DMS53 treated with DMSO at 0.1 percent for 48 hours (cell line): ENCODE results near the gene KNDC1.
"Not testable (repeated sequence)": the region's sequence is repeated elsewhere in the genome, so short reads cannot be mapped to it uniquely, and the experiment has no call there.

Source experiments
- DNase-seq: peaks from one replicate; lab custom pipeline; 2025; ENCODE audit not compliant: unreplicated experiment; lab: John Stamatoyannopoulos, UW

The KNDC1 gene

DNA sequence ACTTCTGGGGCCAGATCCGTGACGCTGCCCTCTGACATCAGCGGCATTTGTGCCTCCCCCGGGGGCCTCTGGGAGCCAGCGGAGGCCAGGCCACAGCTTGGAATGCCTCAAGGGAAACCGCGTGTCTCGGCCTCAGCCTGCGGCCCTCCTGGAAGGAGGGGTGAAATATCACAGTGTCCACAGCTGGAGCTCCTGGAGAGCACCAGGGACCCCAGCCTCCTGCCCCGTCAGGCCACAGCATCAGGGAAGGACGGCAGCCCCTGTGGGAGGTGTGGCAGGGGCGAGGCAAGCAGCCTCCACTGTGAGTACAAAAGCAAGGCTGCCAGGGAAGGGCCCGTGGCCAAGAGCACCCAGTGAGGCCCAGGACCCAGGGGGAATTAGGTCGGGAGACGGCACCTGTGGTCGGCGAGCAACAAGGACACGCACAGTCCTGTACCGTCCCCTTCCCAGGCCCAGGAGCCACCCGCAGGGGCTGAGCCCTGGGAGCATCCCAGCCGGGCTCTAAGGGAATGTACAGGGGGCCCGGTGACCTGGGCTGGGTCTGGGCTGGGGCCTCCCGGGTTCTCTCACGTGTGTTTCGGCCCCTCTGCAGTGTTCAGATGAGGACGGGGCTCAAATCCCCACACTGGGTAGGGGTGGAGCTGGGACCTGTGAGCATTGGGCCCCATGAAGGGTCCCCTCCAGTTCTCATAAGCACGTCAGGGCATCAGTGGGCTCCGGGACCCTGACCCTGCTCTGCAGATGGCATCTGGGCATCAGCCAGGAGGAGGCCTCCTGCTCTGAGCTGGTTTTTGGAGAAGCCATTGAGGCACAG is 18.7 kb upstream of the KNDC1 start:
- no peak for DNase-seq

DNA sequence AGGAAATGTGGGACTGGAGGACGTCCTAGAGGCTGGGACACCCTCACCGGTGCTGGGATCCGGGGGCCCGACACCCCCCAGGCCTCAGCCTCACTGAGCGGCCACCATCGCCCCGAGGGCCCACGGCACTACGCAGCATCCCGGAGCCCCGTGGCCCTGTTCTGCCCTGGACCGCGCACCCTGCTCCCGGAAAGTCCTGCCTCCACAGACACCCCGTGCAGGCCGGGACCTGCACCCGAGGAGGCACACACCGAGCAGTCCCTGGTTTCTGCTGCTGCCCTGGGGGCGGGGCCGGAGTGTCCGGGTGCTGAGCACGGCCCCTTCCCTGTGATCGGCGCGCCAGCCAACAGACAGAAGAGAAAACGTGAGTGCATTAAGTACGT is 18.1 kb upstream of the KNDC1 start:
- DNase-seq, result no peak

DNA sequence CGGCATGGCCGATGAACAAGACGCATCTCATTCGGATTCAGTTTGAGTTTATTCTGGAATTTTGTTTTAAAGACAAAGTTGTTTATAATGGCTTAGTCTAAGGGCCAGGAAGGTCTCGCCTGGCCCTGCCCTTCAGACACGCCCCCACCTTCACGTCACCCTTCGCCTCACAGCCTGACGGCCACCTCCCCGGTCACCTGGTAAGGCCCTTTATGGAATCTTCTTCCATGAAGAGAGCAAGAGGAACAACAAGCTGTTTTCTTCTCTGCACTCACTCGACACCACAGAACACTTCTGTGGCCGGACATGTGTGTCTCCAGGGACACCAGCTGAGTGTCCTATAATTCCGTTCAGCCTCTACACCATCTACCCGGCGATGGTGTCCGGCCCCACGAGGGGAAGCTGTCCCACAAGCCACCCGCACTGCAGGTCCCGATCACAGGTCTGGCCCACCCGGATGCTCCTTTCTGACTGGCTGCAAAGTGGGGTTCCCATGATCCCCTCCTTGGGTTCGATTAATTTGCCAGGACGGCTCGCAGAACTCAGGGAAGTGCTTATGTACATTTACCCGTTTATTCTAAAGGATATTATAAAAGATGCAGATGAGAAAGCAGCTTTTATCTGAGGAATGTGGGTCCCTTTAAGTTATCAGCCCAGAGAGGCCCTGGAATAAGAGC is 17.4 kb upstream of the KNDC1 start:
- DNase-seq, result no peak

GRCh38 chr10:133143200-133143533 is 16.9 kb upstream of the KNDC1 start:
- no peak for DNase-seq

GRCh38 chr10:133143546-133143945 is 16.5 kb upstream of the KNDC1 start:
- DNase-seq, result no peak

- DNase-seq, result no peak
These were observed 15.2 kb upstream of the KNDC1 start for GRCh38 chr10:133144771-133145170.

- DNase-seq, result no peak
These were observed 9.8 kb upstream of the KNDC1 start for GRCh38 chr10:133150226-133150625.

GRCh38 chr10:133150656-133151055 is 9.4 kb upstream of the KNDC1 start:
- DNase-seq, result no peak

- DNase-seq, result not testable (repeated sequence)
These were observed 8.9 kb upstream of the KNDC1 start for GRCh38 chr10:133151071-133151470.

DNA sequence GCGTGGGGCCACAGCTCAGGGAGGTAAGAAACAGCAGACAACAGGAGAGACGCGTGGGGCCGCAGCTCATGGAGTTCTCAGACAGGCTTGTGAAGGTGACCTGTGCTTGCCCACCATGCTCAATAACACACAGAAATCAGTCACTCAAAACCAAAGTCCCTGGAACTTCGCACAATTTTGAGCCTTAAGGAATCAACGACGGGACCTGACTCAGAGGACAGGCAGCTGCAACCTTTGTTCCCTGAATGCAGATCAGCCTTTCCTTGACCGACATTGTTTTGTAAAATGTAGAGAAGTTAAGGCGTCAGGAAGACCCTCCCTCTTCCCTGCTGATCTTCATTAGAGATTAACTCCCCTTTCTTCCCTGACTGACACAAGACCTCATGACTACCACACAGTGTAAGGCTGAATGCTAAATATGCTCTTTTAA is 8.5 kb upstream of the KNDC1 start:
- no peak for DNase-seq

DNA sequence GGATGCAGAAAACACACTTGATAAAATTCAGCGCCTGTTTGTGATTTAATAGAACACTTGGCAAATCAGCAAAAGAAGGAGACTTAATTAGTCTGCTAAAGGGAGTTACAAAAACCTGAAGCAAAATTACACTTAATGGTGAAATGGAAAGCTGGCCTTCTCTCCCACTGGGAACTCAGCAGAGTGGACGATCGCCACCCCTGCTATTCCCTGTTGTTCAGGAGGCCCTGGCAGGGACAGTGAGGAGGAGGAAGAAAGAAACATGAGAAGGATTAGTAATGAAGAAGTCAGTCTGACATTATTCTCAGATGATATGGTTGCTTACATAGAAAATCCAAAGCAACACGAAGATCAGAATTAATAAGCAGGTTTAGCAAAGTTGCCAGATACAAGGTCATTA is 5.6 kb upstream of the KNDC1 start:
- DNase-seq, result no peak

DNA sequence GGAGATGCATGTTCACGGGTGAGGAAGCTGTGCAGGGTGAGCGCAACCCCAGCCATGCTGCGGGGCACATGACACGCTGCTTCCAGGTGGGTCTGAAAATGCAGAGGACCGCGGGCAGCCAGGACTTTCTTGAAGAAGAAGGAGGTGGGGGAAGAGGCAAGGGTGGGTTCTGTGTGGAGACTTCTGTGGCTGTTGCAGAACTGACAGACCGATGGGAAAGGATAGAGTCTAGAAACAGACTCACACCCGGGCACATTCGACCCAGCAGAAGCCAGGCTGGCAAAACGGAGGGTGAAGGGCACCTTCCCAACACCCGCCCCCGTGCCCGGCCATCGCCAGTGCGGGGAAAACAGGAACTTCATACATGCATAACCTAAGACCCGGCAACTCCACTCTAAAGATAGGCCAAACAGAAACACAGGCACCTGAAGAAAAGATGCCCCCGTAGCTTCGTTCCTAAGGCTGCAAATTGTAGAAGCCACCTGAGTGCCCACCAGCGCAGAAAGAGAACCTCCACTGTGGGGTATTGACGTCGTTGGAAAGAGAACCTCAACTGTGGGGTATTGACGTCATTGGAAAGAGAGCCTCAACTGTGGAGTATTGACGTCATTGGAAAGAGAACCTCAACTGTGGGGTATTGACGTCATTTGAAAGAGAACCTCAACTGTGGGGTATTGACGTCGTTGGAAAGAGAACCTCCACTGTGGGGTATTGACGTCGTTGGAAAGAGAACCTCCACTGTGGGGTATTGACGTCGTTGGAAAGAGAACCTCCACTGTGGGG is 4.8 kb upstream of the KNDC1 start:
- no peak for DNase-seq

- DNase-seq, result no peak
These were observed 3.1 kb upstream of the KNDC1 start for GRCh38 chr10:133156674-133157579.

- no peak for DNase-seq
These were observed 2.2 kb upstream of the KNDC1 start for GRCh38 chr10:133157662-133158436.

GRCh38 chr10:133158437-133158755 is 1.6 kb upstream of the KNDC1 start:
- DNase-seq, result no peak

DNA sequence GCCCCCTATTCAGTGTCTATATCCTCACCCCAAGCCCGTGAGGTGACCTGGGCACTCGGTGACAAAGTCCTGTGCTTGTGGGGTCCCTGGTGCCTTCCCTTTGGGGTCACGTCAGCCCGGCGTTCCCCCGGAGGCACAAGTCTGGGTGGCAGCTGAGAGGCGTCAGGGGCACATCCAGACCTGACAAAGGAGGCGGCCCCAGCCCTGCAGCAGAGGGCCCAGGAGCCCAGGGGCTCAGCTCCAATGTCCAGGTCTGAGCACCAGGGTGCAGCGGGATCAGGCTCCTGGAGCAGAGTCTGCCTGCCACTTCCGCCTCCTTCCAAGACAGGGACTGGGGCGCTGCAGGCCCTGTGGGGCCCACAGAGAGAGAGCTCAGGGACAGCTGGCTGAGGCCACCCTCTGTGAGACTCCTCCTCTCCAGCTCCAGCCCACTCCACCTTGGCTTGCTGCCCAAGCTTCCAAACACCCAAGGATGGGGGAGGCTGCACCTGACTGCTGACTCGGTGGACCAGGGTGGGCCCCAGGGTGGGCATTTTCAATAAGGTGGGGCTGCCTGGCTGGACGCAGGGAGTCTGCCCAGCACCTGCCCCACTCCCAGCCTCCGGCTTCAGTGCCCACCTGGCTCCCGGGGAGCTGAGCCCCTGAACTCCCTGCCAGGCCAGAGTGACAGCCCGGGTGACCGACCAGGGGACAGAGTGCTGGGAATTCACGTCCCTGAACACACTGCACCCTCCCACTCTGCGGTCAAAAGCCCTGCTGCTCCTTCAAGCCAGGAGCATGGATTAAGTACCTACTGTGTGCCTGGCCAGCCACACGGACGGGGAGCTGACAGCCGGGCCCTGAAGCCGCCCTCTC is 1.0 kb upstream of the KNDC1 start:
- DNase-seq, result no peak

DNA sequence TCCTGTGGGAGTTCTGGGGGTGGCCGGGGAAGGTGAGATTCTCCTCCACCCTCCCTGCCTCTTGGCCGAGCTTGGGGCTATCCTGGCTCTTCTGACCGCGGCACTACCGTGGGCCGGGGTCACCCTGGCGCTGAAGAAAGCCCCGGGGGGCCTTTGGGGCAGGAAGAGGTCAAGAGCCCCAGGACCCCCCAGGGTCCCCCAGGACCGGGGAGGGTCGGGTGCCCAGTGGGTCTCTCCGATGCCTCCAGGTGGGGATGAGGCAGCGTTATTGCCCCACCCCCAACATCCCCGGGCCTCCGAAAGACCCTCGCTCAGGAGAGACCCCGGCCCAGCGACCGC is 439 bp upstream of the KNDC1 start:
- DNase-seq, result no peak

GRCh38 chr10:133160826-133161471 is 930 bp downstream of the KNDC1 start:
- no peak for DNase-seq

DNA sequence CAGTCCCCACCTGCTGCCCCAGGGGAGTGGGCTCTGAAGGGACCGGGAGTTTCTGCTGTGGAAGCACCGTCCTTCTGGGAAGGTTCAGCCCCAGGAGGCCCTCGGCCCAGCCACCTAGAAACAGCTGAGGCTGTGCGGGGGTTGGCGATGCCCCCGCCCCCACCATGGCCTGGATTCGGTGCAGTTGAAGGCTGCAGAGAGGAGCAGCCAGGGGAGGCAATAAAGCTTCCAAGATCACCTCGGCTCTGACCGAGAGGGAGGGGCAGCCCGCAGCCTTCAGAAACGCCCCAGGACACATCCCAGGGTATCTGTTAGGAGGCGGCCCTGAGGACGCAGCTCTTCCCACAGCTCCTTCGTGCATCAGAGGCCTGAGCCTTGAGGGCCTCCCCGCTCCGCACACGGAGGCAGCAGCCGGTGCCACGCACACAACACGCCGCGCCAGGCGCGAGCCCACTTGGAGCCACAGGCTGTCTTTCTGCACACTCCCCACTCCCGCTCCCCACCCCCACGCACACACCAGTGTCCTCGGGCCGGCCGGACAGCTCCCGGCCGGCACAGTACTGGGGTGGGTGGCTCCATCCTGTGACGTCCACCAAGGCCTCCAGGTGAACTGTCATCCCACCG is 1.6 kb downstream of the KNDC1 start:
- no peak for DNase-seq
